Measurements from ENCODE around the gene ACAN. TPM values are rescaled to one million over a fixed set of nuclear protein-coding genes. Genes with fewer than 3 reads are reported as not detected.
"Not testable (repeated sequence)": the region's sequence is repeated elsewhere in the genome, so short reads cannot be mapped to it uniquely, and the experiment has no call there.

The ACAN gene
- total RNA-seq, 1 donor from 2014 or later = 0.13 TPM

DNA sequence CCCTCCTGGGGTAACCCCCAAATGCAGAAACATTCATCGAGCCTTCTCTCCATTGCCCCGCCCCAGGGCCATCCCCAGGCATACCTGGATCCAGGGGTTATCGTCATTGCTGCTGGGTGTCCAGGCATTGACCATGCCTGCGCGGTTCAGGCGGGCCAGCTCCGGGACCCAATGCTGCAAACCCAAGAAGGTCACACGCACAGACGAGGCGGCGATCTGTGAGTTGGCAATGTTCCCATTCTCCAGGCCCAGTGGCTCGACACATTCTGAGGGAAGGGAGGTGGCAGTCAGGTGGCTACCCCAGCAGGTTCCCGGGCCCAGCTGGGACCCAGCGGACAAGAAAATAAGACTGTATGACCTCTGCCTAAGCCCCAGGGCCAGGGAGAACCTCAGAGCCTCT is 103.9 kb downstream of the ACAN start:
- DNase-seq (peak; percentile 39), ATAC-seq (ENCODE audit: poor library complexity) (no peak)
- intact Hi-C loops (cut with DNase I) = loop anchor here (2.0 to 5.0 kb wide), 2 partner anchors 96 to 110 kb away; no protein-coding TSS in a partner anchor

DNA sequence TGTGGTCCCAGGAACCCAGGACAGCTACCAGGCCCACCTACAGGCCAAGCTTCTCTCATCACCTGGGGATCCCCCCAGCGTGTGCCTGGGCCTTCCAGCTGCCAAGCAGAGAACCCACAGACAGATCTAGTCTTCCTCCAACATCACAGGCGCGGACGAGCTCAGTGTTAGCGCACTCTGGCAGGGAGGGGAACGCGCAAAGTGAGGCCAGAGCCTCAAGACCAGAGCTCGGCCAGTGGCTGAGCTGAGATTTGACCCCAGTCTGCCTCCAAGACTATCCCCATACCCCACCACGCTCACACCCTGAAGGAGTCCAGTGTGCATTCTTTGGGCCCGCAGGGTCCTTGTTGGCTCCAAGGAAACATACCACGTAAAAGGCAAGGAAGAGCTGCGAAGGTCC is 104.9 kb downstream of the ACAN start:
- no peak for ATAC-seq (ENCODE audit: poor library complexity)
- intact Hi-C loops (cut with DNase I) = loop anchor here (5.0 kb wide), 1 partner anchor 109 kb away; no protein-coding TSS in a partner anchor

DNA sequence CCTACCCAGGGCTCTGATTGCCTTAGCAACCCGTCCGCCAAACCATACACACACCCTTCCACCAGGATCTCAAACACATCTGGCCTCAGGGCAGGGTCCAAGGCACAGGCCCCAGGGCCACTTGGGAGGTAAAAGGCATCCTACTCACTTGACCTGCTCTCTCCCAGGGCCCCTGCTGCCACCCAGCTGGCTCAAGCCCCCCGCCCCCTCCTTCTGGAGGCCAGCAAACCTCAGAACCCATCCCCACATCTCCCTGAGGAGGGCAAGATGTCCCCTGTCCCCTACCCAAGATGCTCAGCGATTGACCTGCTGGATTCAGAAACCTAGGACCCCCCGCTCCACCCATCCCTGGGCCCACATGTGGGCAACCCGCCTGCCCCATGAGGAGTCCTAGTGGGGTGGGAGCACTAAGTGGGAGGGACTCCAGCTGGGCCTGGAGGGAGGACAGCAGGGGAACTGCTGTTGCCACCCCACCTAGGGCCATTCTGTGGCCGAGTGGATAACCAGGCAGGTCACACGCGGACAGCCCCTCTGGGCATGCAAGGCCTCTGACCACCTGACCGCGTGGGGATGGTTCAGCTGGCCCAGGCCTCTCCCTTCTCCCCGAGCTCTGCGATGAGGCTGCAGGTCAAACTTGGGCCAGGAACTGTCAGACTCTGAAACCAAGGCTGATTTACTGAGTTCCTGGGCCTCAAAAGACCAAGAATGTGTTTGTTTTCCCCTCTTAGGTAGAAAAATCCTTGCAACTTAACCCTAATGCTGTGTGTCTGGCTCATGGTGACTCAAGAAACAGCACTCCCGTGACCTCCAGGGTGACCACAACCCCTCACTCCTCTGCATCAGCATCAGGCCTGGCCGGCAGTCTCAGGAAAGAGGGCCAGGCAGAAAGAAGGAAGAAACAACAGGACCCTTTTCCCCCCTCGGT is 105.7 kb downstream of the ACAN start:
- DNase-seq (peak; percentile 30), ATAC-seq (ENCODE audit: poor library complexity) (no peak)

More for the DNA sequence above, 104.9 kb downstream of the ACAN start:
- DNase-seq = peak; percentile 20

DNA sequence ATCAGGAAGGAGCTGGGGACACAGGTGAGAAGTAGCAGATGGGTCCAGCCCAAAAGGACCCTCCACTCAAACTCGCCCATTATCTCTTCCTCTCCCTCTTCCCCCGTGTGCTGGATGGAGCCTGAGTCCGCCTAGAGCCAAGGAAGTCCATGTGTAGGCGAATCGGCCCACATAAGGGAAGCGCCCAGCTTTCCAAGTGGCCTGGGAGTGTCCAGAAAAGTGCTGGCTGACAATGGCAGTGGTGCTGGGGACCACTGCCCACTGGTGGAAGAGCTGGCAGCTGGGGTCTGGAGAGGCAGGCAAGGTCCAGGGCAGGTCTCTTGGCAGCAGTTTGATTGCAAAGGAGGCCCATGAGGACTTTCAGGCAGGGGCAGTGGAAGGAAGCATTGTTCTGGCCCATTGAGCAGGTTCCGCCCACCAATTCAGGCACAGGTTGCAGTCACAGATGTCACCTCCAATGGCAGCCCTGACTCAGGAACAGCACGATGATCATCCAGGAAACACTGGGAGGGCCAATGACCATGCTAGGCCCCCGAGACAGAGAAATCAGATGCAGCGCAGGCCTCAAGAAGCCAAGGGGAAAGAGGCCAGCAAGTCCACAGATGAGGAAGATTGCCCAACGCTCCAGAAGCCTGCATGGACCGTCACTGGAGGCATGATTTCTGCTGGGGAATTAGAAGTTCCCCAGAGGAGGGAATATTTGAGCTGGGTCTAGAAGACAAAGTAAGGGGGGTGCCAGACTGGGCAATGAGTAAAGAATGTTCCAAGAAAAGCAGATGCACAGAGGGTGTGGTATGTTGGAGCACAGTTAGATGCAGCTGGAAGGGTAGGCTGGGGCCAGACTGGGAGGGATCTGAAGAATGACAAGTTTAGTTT is 107.0 kb downstream of the ACAN start:
- DNase-seq = peak; percentile 61
- intact Hi-C loops (cut with DNase I) = loop anchor here (5.0 kb wide), 1 partner anchor 107 kb away; no protein-coding TSS in a partner anchor

More for the DNA sequence above, 105.7 kb downstream of the ACAN start:
- intact Hi-C loops (cut with DNase I) = loop anchor here (5.0 kb wide), 1 partner anchor 108 kb away; no protein-coding TSS in a partner anchor

DNA sequence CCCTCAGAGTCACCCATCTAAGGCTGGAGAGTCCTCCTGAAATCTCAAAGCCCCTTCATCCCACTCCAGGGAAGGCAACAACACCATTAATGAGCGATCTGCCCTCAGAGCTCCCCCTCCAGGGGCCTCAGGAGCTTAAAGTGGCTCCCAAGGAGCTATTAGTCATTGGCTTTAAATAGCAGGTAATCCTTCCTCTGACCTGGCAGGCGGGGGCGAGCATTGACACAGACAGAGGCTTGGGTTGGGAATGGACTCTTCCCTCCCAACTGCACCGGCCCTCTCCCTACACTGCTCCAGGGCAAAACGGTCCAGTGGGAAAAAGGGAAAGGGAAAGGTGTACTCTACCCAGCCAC is 108.5 kb downstream of the ACAN start:
- peak; percentile 66 for DNase-seq

More for the DNA sequence above, 107.0 kb downstream of the ACAN start:
- peak; percentile 6 for ATAC-seq (ENCODE audit: poor library complexity)

DNA sequence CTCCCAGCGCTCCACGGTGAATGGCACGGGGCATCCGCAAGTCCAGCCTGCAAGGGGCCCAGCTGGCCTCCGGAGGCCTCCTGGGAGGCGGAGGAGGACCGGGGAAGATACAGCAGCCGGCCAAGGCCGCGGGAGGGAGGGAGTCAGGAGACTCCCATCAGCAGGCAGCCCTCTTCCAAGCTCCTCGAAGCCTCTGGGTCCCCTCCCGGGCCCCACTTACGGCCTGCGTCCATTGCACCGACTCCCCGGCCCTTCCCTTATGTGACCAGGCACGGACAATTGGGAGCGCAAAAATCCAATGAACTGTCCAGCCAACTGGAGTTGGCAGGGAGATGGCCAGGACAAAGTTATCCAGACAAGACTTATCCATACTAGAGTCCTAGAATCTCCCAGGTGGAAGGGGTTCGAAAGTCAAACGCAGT is 109.3 kb downstream of the ACAN start:
- ATAC-seq (ENCODE audit: poor library complexity) (peak; percentile 38), DNase-seq (peak; percentile 73)
- intact Hi-C loops (cut with DNase I) = no loop called here

More for the DNA sequence above, 108.5 kb downstream of the ACAN start:
- peak; percentile 42 for ATAC-seq (ENCODE audit: poor library complexity)
- intact Hi-C loops (cut with DNase I) = no loop called here

DNA sequence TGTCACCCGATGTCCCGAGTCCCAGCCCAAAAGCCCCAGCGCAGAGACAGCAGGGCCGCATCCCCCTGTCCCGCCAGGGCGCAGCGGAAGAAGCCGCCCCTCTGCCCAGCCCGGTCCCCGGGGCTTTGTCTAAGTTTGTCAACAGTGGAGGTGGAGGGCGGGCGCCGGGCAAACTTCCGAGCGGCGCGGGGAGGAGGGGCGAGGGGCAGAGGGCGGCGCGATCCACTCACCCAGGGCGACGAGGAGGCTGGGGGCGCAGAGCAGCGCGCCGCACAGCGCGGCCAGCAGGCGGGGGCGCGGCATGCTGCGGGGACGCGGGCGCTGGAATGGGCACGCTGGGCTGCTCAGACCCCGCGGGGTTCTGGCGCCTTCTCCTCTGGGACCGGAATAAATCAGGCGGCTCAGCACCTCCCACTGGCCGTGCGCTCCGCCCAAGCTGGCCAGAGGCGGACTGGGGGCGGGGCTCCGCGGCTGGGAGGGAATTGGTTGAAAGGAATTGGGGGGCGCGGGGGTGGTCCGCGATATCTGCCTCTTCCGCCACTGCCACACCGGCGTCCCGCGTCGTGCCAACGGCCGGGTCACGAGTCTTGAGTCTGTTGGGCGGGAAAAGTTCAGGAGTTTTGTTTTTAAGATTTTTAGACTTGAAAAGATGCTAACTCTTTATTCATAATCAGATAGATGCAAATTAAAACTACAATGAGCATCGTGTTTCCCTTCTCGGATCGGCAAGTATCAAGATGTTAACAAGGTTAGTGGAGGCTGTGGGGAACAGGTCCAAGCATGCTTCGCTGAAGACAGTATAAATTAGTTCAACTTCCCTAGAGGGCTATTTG is 110.0 kb downstream of the ACAN start, which contains the start of gene MFGE8:
Gene MFGE8 (minus strand): TSS at position 363 of the 833 bp plus-strand sequence. CDS start 60 bp downstream, at position 303.
- ATAC-seq (ENCODE audit: poor library complexity) (peak; percentile 84), DNase-seq (peak; percentile 90)
- intact Hi-C loops (cut with DNase I) = no loop called here

DNA sequence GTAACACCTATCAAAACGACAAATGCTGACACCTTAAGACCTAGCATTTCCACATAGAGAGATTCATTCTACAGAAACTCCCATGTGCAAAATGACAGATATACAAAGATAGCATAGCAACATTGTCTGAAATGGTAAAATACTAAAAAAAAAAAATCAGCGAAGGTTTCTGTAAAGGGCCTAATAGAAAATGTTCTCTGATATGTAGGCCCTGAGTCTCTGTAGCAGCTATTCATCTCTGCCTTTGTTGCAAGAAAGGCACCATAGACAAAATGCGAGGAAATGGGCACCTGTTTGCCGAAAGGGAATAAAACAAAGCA is 110.6 kb downstream of the ACAN start:
- intact Hi-C loops (cut with DNase I) = no loop called here
- ATAC-seq (ENCODE audit: poor library complexity) = no peak

DNA sequence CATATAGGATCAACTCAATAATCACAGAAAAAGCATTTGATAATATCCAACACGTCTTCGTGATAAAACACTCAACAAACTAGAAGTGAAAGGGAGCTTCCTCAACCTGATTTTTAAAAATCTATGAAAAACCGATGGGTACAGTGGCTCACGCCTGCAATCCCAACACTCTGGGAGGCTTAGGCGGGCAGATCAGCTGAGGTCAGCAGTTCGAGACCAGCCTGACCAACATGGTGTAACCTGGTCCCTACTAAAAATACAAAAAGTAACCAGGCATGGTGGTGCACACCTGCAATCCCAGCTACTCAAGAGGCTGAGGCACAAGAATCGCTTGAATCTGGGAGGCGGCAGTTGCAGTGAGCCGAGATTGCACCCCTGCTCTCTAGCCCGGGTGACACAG is 112.1 kb downstream of the ACAN start:
- ATAC-seq (ENCODE audit: poor library complexity) (no peak), DNase-seq (peak; percentile 10)
- intact Hi-C loops (cut with DNase I) = no loop called here

More for the DNA sequence above, 110.6 kb downstream of the ACAN start:
- no peak for DNase-seq

DNA sequence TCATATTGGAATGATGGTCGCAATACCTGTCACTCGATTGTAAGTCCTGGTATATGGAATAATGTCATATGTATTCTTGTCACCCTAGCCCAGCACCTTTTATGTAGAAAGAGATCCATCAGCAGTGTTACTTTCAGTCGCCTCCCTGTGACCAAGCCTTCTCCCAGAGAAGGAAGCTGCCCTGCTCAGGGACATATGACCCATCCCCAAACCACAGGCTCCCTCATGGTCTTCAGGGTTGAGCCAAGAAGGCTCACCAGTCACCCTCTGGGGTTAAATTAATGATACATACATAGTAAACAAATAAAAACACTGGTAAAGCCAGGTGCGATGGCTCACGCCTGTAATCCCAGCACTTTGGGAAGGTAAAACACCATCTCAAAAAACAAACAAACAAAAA is 114.5 kb downstream of the ACAN start:
- ATAC-seq (ENCODE audit: poor library complexity) = no peak
- intact Hi-C loops (cut with DNase I) = no loop called here
- DNase-seq = no peak

DNA sequence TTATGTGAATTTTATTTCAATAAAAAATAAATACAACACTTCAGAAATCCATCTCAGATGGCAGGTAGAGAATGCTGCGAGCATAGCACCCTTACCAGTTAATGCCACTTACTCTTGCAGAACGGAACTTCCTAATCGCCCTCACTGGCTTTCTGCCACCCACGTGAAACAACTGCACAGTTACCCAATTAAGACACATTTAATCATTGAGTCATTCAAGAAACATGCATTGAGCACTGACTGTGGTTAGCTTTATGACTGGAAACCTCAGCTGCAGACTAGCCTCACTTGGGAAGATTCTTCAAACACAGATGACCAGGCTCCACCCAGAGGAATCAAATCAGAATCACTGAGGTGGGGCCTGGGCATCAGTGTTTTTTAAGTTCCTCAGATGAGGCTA is 115.5 kb downstream of the ACAN start:
- ATAC-seq (ENCODE audit: poor library complexity) (peak; percentile 79), DNase-seq (peak; percentile 68)
- intact Hi-C loops (cut with DNase I) = no loop called here

DNA sequence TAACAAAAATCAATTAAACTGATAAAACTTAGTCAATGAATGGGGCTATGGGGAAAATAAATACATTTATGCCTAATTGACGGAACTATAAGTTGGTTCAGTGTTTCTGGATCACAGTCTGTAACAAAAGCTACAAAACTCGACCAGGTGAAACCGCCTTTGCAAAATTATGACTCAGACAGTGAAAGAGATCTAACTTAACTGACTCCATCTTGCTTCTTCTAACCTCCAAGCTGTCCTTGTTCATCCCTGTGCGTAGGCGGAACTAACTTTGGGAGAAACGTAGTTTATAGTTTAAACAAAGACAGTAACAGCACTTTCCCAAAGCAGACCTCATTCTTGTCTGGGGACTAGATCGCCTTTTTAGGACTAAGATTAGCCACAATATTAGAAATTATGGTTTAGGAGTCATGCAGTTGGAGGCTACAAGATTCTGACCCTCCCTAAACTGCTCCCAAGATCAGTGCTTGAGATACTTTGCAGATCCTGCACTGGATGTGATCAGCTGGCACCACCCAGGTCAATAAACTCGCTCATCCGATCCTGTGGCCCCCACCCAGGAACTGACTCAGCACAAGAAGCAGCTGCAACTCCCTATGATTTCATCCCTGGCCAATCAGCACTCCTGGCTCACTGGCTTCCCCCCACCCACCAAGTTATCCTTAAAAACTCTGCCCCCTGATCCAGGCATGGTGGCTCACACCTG is 117.1 kb downstream of the ACAN start:
- DNase-seq = no peak
- ATAC-seq (ENCODE audit: poor library complexity) = no peak
- intact Hi-C loops (cut with DNase I) = no loop called here

DNA sequence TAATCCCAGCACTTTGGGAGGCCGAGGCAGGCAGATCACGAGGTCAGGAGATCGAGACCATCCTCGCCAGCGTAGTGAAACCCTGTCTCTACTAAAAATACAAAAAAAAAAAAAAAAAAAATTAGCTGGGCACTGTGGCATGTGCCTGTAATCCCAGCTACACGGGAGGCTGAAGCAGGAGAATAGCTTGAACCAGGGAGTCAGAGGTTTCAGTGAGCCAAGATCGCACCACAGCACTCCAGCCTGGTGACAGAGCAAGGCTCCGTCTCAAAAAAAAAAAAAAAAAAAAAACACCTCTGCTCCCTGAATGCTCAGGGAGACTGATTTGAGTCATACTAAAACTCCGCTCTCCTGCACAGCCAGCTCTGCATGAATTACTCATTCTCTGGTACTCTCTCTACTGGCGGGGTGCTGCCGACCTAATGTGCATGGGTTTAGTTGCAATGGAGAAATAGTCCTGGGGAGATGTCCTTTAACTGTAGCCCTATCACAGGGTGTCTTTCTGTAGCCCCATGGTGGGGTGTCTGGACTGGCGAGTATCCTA is 117.7 kb downstream of the ACAN start:
- ATAC-seq (ENCODE audit: poor library complexity); intact Hi-C loops (cut with DNase I); DNase-seq: not testable (repeated sequence)

Other genes starting within 250 kb of the ACAN start
- 10.0 TPM for gene AEN, start 182.1 kb upstream of the ACAN start, total RNA-seq
- gene ISG20, start 164.4 kb upstream of the ACAN start, total RNA-seq = 2.5 TPM
- gene HAPLN3, start 92.1 kb downstream of the ACAN start, total RNA-seq = 2.0 TPM
- 290 TPM for gene MFGE8, start 109.9 kb downstream of the ACAN start, total RNA-seq